Lower leg skin (tissue), 3 donors: ENCODE results near the gene AMPH.

Experiments
- CTCF ChIP-seq, 3 donors: fragments of 450-650 bp; IDR thresholded peaks; one replicate each; pipeline ENCODE4 v1.5.1; 2016; ENCODE audit warnings: antibody characterized with exemption in 3 of 3, mild to moderate bottlenecking in 3 of 3, moderate library complexity in 2 of 3
- POLR2A ChIP-seq, 2 donors: fragments of 450-650 bp; IDR thresholded peaks; one replicate each; pipeline ENCODE4 v1.6.1; 2016 to 2017; ENCODE audit warnings: antibody characterized with exemption in 2 of 2, mild to moderate bottlenecking in 1 of 2, moderate library complexity in 1 of 2

- TF ChIP-seq CTCF (IDR thresholded peaks at IDR 0.05) (no peak), POLR2A (IDR thresholded peaks at IDR 0.05) (no peak)
Measured at GRCh38 chr7:38424750-38425463, 206.3 kb downstream of the AMPH start.
